H1 (cell line): ENCODE measurements around the gene CNTD1. TPM values are rescaled to one million over a fixed set of nuclear protein-coding genes. Genes with fewer than 3 reads are reported as not detected.
"Not testable (repeated sequence)": the region's sequence is repeated elsewhere in the genome, so short reads cannot be mapped to it uniquely, and the experiment has no call there.

ENCODE experiments used
- CTCF ChIA-PET: fragments of 300-600 bp; sonication (Branson Sonifier 250); formaldehyde crosslinking; loops from one replicate; lab custom pipeline; 2021; ENCODE audit not compliant: partially characterized antibody; lab: Charles Lee
- POLR2A ChIA-PET: fragments of 300-600 bp; sonication (Branson Sonifier 250); formaldehyde crosslinking; loops from one replicate; lab custom pipeline; 2021; ENCODE audit warnings: inconsistent platforms; ENCODE audit not compliant: partially characterized antibody; lab: Charles Lee
- DNase-seq, 2 experiments: peaks; one replicate each; pipeline versions ENCODE4 v3.0.0 to v3.0.0-alpha.2; 2010 to 2022; ENCODE audit warnings: low spot score in 2 of 2, low read depth in 1 of 2, mixed read lengths in 1 of 2
- FAIRE-seq: peaks from 2 replicates; lab custom pipeline; 2011; peaks lifted over from hg19 to GRCh38; lab: Jason Lieb, UNC
- H2AFZ ChIP-seq: 2 replicates; pipeline ENCODE4 v1.8.1; 2012; ENCODE audit warnings: low read length, inconsistent platforms
- H2AK5ac ChIP-seq: 2 replicates; pipeline ENCODE4 v1.6.1; 2013; ENCODE audit warnings: low read depth, low read length
- H2BK120ac ChIP-seq: replicated peaks from 2 replicates; pipeline ENCODE3; 2013; ENCODE audit warnings: low read depth, low read length, inconsistent platforms
- H2BK12ac ChIP-seq: 2 replicates; pipeline ENCODE4 v1.6.1; 2013; ENCODE audit warnings: low read depth, low read length
- H2BK15ac ChIP-seq: 2 replicates; pipeline ENCODE4 v1.6.1; 2013; ENCODE audit warnings: low read length
- H2BK20ac ChIP-seq: 2 replicates; pipeline ENCODE4 v1.6.1; 2013; ENCODE audit warnings: low read length
- H2BK5ac ChIP-seq: 2 replicates; pipeline ENCODE4 v1.6.1; 2013; ENCODE audit warnings: low read depth, low read length
- H3K14ac ChIP-seq: 2 replicates; pipeline ENCODE4 v1.6.1; 2013; ENCODE audit warnings: inconsistent platforms; ENCODE audit not compliant: insufficient read length
- H3K18ac ChIP-seq: 2 replicates; pipeline ENCODE4 v1.6.1; 2013; ENCODE audit warnings: low read length; ENCODE audit errors: extremely low read depth
- H3K23ac ChIP-seq: 2 replicates; pipeline ENCODE4 v1.6.1; 2013; ENCODE audit warnings: inconsistent platforms; ENCODE audit not compliant: insufficient read length
- H3K23me2 ChIP-seq: 2 replicates; pipeline ENCODE4 v1.6.1; 2013; ENCODE audit warnings: low read depth, low read length
- H3K27ac ChIP-seq: 2 replicates; pipeline ENCODE4 v1.6.1; 2011; ENCODE audit warnings: low read depth, low read length, inconsistent platforms
- H3K27me3 ChIP-seq, 4 experiments: replicated peaks in 1 of 4; 1 replicate in 1 of 4; 2 replicates in 3 of 4; pipeline versions ENCODE4 v1.6.1 to v1.8.1; 2011 to 2013; ENCODE audit warnings: low read length in 3 of 4, mild to moderate bottlenecking in 3 of 4, inconsistent platforms in 2 of 4, mixed read lengths in 2 of 4, moderate library complexity in 1 of 4; ENCODE audit not compliant: control insufficient read depth in 3 of 4, insufficient read depth in 3 of 4; ENCODE audit errors: extremely low read depth in 1 of 4
- H3K36me3 ChIP-seq, 4 experiments: 2 replicates each; pipeline versions ENCODE4 v1.6.1 to v1.8.1; 2011 to 2013; ENCODE audit warnings: mild to moderate bottlenecking in 4 of 4, low read length in 3 of 4, moderate library complexity in 2 of 4, control low read depth in 1 of 4, inconsistent platforms in 1 of 4; ENCODE audit not compliant: insufficient read depth in 4 of 4, control insufficient read depth in 2 of 4
- H3K4ac ChIP-seq: replicated peaks from 2 replicates; pipeline ENCODE3; 2013; ENCODE audit warnings: low read length, low read depth, mixed read lengths, inconsistent platforms; ENCODE audit not compliant: insufficient read length
- H3K4me1 ChIP-seq, 4 experiments: replicated peaks in 1 of 4; 1 replicate in 1 of 4; 2 replicates in 3 of 4; pipeline versions ENCODE4 v1.6.1 to v1.8.1; 2011 to 2013; ENCODE audit warnings: low read length in 3 of 4, inconsistent platforms in 2 of 4, mixed read lengths in 1 of 4; ENCODE audit not compliant: insufficient read depth in 4 of 4, control insufficient read depth in 3 of 4
- H3K4me2 ChIP-seq, 2 experiments: 2 replicates each; pipeline versions ENCODE4 v1.6.1 to v1.8.1; 2011 to 2013; ENCODE audit warnings: low read depth in 2 of 2, low read length in 2 of 2, control low read depth in 1 of 2, inconsistent platforms in 1 of 2, mild to moderate bottlenecking in 1 of 2; ENCODE audit not compliant: insufficient read depth in 1 of 2
- H3K4me3 ChIP-seq, 4 experiments: fragments of 200-600, 300-600 bp in 1 of 4; sonication (generic), shearing (Covaris generic), sonication (Bioruptor Twin) in 1 of 4; 2 replicates each; pipeline versions ENCODE4 v1.5.1 to v1.8.1; 2011 to 2016; ENCODE audit warnings: low read length in 4 of 4, low read depth in 3 of 4, control low read depth in 2 of 4, inconsistent platforms in 2 of 4, mild to moderate bottlenecking in 2 of 4, mixed read lengths in 1 of 4, moderate library complexity in 1 of 4; ENCODE audit not compliant: insufficient read depth in 2 of 4; ENCODE audit errors: extremely low read depth in 1 of 4
- H3K56ac ChIP-seq: replicated peaks from 2 replicates; pipeline ENCODE3; 2013; ENCODE audit warnings: low read depth, mild to moderate bottlenecking, mixed read lengths, low read length, inconsistent platforms; ENCODE audit not compliant: insufficient read length
- H3K79me1 ChIP-seq: 2 replicates; pipeline ENCODE4 v1.6.1; 2013; ENCODE audit warnings: low read depth, low read length, control low read depth
- H3K79me2 ChIP-seq, 2 experiments: 2 replicates each; pipeline versions ENCODE4 v1.6.1 to v1.8.1; 2012 to 2013; ENCODE audit warnings: low read length in 2 of 2, mild to moderate bottlenecking in 2 of 2, inconsistent platforms in 1 of 2; ENCODE audit not compliant: insufficient read depth in 2 of 2, control insufficient read depth in 1 of 2
- H3K9ac ChIP-seq, 4 experiments: replicated peaks in 1 of 4; 1 replicate in 1 of 4; 2 replicates in 3 of 4; pipeline versions ENCODE4 v1.6.1 to v1.8.1; 2011 to 2013; ENCODE audit warnings: low read depth in 3 of 4, low read length in 3 of 4, control low read depth in 2 of 4, mild to moderate bottlenecking in 2 of 4, moderate library complexity in 2 of 4, inconsistent platforms in 1 of 4; ENCODE audit errors: extremely low read depth in 1 of 4
- H3K9me3 ChIP-seq, 2 experiments: 2 replicates each; pipeline versions ENCODE4 v1.6.1 to v1.8.1; 2012 to 2013; ENCODE audit warnings: mild to moderate bottlenecking in 2 of 2, moderate library complexity in 2 of 2, control low read depth in 1 of 2, inconsistent platforms in 1 of 2, low read depth in 1 of 2, low read length in 1 of 2, mixed read lengths in 1 of 2; ENCODE audit not compliant: insufficient read depth in 2 of 2
- H4K20me1 ChIP-seq, 2 experiments: replicated peaks in 1 of 2; 2 replicates each; pipeline versions ENCODE3 to v1.8.1; 2011 to 2013; ENCODE audit warnings: inconsistent platforms in 2 of 2, low read length in 2 of 2, mild to moderate bottlenecking in 1 of 2; ENCODE audit not compliant: insufficient read depth in 2 of 2, control insufficient read depth in 1 of 2
- H4K5ac ChIP-seq: 2 replicates; pipeline ENCODE4 v1.6.1; 2013; ENCODE audit warnings: low read length, low read depth, mixed read lengths, inconsistent platforms; ENCODE audit not compliant: insufficient read length
- H4K8ac ChIP-seq: 2 replicates; pipeline ENCODE4 v1.8.0; 2013; ENCODE audit warnings: mild to moderate bottlenecking, moderate library complexity, low read length, inconsistent platforms; ENCODE audit not compliant: insufficient read depth; ENCODE audit errors: extremely low read depth
- H4K91ac ChIP-seq: replicated peaks from 2 replicates; pipeline ENCODE3; 2013; ENCODE audit warnings: low read length, mixed read lengths, inconsistent platforms; ENCODE audit not compliant: insufficient read length
- WGBS, 2 experiments: shearing (Covaris generic) in 1 of 2; methylation state at CpG; one replicate each; pipeline versions ENCODE4 v1.1.6 to v1.1.7; 2013 to 2015; ENCODE audit warnings: low lambda C conversion rate in 2 of 2, mixed read lengths in 2 of 2, inconsistent platforms in 1 of 2, low coverage in 1 of 2, missing lambda C conversion rate in 1 of 2; ENCODE audit not compliant: insufficient replicate concordance in 2 of 2, insufficient coverage in 1 of 2, insufficient read length in 1 of 2; ENCODE audit errors: extremely low coverage in 1 of 2, missing lambda C conversion rate in 1 of 2; 5-methylcytosine and 5-hydroxymethylcytosine counted together
- polyA plus RNA-seq, 7 experiments: library from polyadenylated mRNA; depleted of rRNA in 3 of 7; stranded (reverse) in 5 of 7; unstranded in 2 of 7; fragments of >200 nt in 5 of 7; fragments of 200-250 nt in 2 of 7; gene quantifications; 1 replicate in 5 of 7; 2 replicates in 1 of 7; 4 replicates in 1 of 7; pipeline versions ENCODE4 v1.2.1 to v1.2.3, GENCODE V29; 2011 to 2013; ENCODE audit warnings: missing spikeins in 2 of 7, mixed read lengths in 2 of 7
- total RNA-seq: library from RNA; stranded (reverse); fragmentation: NEBNext Ultra II Directional; extraction: Animal tissue kit (Norgen Biotek cat#: 25700); gene quantifications from 2 replicates; pipeline ENCODE4 v1.2.1, GENCODE V29; 2021

CNTD1 gene
- total and polyA plus RNA-seq, 2 of the 8 experiments (the other 6 are each of a cell fraction or from before 2014, with no cell fraction given): not detected

DNA sequence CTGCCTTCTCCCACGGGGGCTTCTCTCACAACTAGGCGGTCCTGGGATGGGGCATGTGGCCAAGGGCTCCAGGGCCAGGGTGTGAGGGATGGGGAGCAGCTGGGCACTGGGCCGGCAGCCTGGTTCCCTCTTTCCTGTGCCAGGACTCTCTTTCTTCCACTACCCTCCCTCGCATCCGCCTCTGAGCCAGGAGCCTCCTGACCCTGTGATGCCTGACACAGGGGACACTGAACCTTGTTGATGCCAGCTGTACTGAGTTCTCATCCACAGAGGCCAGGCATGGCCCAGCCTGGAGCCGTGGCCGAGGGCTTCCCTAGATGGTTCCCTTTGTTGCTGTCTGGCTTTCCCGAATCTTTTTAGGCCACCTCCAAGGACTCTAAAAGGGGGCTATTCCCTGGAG, 57.9 kb downstream of the CNTD1 start:
- H3K18ac ChIP-seq, H3K9me3 ChIP-seq, H3K79me2 ChIP-seq, H2BK15ac ChIP-seq, FAIRE-seq, H3K4me3 ChIP-seq, H2AK5ac ChIP-seq, H3K4ac ChIP-seq, H3K36me3 ChIP-seq, DNase-seq, H3K4me1 ChIP-seq, H3K23me2 ChIP-seq, H4K91ac ChIP-seq, H3K56ac ChIP-seq, H3K27me3 ChIP-seq, H3K14ac ChIP-seq, H2BK120ac ChIP-seq, H2AFZ ChIP-seq, H4K20me1 ChIP-seq, H4K8ac ChIP-seq, H2BK12ac ChIP-seq, H2BK20ac ChIP-seq, H3K9ac ChIP-seq, H3K23ac ChIP-seq, H3K4me2 ChIP-seq, H3K79me1 ChIP-seq, H3K27ac ChIP-seq, H4K5ac ChIP-seq, H2BK5ac ChIP-seq: not testable (repeated sequence)
- ChIA-PET CTCF (interaction anchor here (1.6 to 6.8 kb wide), 3 partner anchors 11 to 73 kb away, joined by 7 to 55 read pairs (median 13); partner anchors contain the start of gene AOC2), POLR2A (interaction anchor here (1.4 to 2.8 kb wide), 2 partner anchors 8 to 11 kb away, joined by 4 to 14 read pairs; partner anchors contain the start of gene AOC2)
- WGBS, 2 experiments: 81% methylated on average over 5 of the region's 8 CpGs; no CpG with 5 or more reads in 1 of the 2 experiments
